ENCODE data around the gene ANKRD53.

DNA sequence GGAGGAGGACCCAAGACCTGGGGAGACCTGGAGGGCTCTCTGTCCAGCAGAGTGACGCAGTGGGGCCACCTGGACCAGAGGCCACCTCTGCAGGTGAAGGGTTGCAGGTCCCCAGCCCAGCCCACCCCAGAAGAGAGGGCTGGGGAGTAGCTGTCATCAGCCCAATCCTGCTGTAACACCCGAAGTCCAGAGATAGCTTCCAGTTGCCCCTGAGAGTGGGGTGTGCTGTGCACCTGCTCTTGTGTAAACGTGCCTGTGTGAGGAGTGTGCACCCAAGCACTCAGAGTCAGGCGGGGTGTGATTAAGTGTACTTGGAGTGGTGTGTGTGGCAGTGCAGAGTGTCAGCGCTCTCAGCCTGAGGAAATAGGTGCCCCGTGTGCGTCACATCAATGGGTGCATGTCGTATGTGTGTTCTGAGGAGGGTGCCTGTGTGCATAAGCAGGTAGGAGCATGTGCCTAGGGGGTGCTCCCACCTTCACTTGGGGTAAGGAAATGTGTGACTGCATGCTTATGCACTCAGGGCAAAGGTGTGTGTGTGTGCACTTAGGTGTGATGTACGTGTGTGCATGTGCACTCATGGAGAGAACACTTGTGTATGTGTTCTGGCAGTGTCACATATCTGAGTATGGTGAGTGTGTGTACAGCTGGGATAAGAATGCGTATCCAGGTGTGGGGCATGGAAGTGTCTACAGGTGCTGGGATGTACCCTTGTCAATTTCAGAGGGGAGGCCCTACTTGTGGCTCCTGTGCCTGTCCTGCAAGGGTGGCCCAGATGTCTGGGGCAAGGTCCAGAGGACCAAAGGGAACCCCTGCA lies 42.1 kb upstream of the ANKRD53 start:
- TF ChIP-seq, protein P1, sequence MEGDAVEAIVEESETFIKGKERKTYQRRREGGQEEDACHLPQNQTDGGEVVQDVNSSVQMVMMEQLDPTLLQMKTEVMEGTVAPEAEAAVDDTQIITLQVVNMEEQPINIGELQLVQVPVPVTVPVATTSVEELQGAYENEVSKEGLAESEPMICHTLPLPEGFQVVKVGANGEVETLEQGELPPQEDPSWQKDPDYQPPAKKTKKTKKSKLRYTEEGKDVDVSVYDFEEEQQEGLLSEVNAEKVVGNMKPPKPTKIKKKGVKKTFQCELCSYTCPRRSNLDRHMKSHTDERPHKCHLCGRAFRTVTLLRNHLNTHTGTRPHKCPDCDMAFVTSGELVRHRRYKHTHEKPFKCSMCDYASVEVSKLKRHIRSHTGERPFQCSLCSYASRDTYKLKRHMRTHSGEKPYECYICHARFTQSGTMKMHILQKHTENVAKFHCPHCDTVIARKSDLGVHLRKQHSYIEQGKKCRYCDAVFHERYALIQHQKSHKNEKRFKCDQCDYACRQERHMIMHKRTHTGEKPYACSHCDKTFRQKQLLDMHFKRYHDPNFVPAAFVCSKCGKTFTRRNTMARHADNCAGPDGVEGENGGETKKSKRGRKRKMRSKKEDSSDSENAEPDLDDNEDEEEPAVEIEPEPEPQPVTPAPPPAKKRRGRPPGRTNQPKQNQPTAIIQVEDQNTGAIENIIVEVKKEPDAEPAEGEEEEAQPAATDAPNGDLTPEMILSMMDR (IDR thresholded peaks at IDR 0.05): no peak
- no peak for TF ChIP-seq EZH2 (IDR thresholded peaks at IDR 0.05; ENCODE audit: borderline replicate concordance, insufficient read depth, low read depth, low read length, poor library complexity, severe bottlenecking)
